ENCODE data around the gene TRNAU1AP.
"Not testable (repeated sequence)": the region's sequence is repeated elsewhere in the genome, so short reads cannot be mapped to it uniquely, and the experiment has no call there.

TRNAU1AP gene

GRCh38 chr1:28595412-28596191 is 42.7 kb downstream of the TRNAU1AP start:
- peaks cover 18% of the 10 kb centered on the region for H3K4me1 ChIP-seq (ENCODE audit: insufficient read depth, low read length)
- H3K9me3 ChIP-seq (ENCODE audit: control insufficient read depth, insufficient read depth, low read length): no peaks in the 10 kb centered on the region
- no peak overlapping the region for H3K9ac ChIP-seq (ENCODE audit: low read depth, low read length)
- no peaks in the 10 kb centered on the region for H3K36me3 ChIP-seq (ENCODE audit: insufficient read depth, low read length)

GRCh38 chr1:28596276-28596675 is 43.4 kb downstream of the TRNAU1AP start:
- H3K9me3 ChIP-seq (ENCODE audit: control insufficient read depth, insufficient read depth, low read length); H3K36me3 ChIP-seq (ENCODE audit: insufficient read depth, low read length); H3K9ac ChIP-seq (ENCODE audit: low read depth, low read length): not testable (repeated sequence)
- peaks cover 18% of the 10 kb centered on the region for H3K4me1 ChIP-seq (ENCODE audit: insufficient read depth, low read length)

- no peaks in the 10 kb centered on the region for H3K9me3 ChIP-seq (ENCODE audit: control insufficient read depth, insufficient read depth, low read length)
- H3K9ac ChIP-seq (ENCODE audit: low read depth, low read length): no peak overlapping the region
- peaks cover 15% of the 10 kb centered on the region for H3K4me1 ChIP-seq (ENCODE audit: insufficient read depth, low read length)
- H3K36me3 ChIP-seq (ENCODE audit: insufficient read depth, low read length): peaks cover 4% of the 10 kb centered on the region; the same call in 1 of the 2 replicates
These were observed 48.8 kb downstream of the TRNAU1AP start for GRCh38 chr1:28601696-28602095.

- Histone ChIP-seq H3K9me3 (ENCODE audit: control insufficient read depth, insufficient read depth, low read length) (no peaks in the 10 kb centered on the region), H3K9ac (ENCODE audit: low read depth, low read length) (no peak overlapping the region), H3K36me3 (ENCODE audit: insufficient read depth, low read length) (peaks cover 4% of the 10 kb centered on the region; the same call in 1 of the 2 replicates), H3K4me1 (ENCODE audit: insufficient read depth, low read length) (peaks cover 15% of the 10 kb centered on the region)
These were observed 49.9 kb downstream of the TRNAU1AP start for GRCh38 chr1:28602536-28603439.

- Histone ChIP-seq H3K9ac (ENCODE audit: low read depth, low read length) (no peak overlapping the region), H3K4me1 (ENCODE audit: insufficient read depth, low read length) (peaks cover 11% of the 10 kb centered on the region), H3K36me3 (ENCODE audit: insufficient read depth, low read length) (peaks cover 4% of the 10 kb centered on the region; the same call in 1 of the 2 replicates), H3K9me3 (ENCODE audit: control insufficient read depth, insufficient read depth, low read length) (no peaks in the 10 kb centered on the region)
These were observed 51.5 kb downstream of the TRNAU1AP start for GRCh38 chr1:28604411-28604810.

- Histone ChIP-seq H3K9ac (ENCODE audit: low read depth, low read length) (no peak overlapping the region), H3K36me3 (ENCODE audit: insufficient read depth, low read length) (peaks cover 4% of the 10 kb centered on the region; the same call in 1 of the 2 replicates), H3K9me3 (ENCODE audit: control insufficient read depth, insufficient read depth, low read length) (no peaks in the 10 kb centered on the region), H3K4me1 (ENCODE audit: insufficient read depth, low read length) (peaks cover 11% of the 10 kb centered on the region)
These were observed 52.1 kb downstream of the TRNAU1AP start for GRCh38 chr1:28604962-28605361.

- Histone ChIP-seq H3K9me3 (ENCODE audit: control insufficient read depth, insufficient read depth, low read length) (no peaks in the 10 kb centered on the region), H3K9ac (ENCODE audit: low read depth, low read length) (no peak overlapping the region), H3K36me3 (ENCODE audit: insufficient read depth, low read length) (peaks cover 6% of the 10 kb centered on the region), H3K4me1 (ENCODE audit: insufficient read depth, low read length) (peaks cover 6% of the 10 kb centered on the region)
These were observed 53.9 kb downstream of the TRNAU1AP start for GRCh38 chr1:28606771-28607170.

GRCh38 chr1:28613175-28613574 is 60.3 kb downstream of the TRNAU1AP start:
- Histone ChIP-seq H3K4me1 (ENCODE audit: insufficient read depth, low read length) (no peaks in the 10 kb centered on the region), H3K9me3 (ENCODE audit: control insufficient read depth, insufficient read depth, low read length) (no peaks in the 10 kb centered on the region), H3K9ac (ENCODE audit: low read depth, low read length) (no peak overlapping the region), H3K36me3 (ENCODE audit: insufficient read depth, low read length) (peaks cover 10% of the 10 kb centered on the region)
